HCT116 (cell line): Measurements from ENCODE around the gene RPL26. TPM values are rescaled to one million over a fixed set of nuclear protein-coding genes. Genes with fewer than 3 reads are reported as not detected.

ENCODE experiments used
- ATAC-seq: fragments of 200-7000 bp; cut with Tn5 transposase; 2 replicates; pipeline ENCODE4 v1.9.1; 2020; ENCODE audit warnings: mild to moderate bottlenecking, moderate library complexity
- BruUV-seq: library from RNA; stranded (reverse); fragments of 400-500 nt; replicated peaks from 2 replicates; lab custom pipeline; 2021; lab: Mats Ljungman, UMichigan
- CTCF ChIA-PET: fragments of 300-600 bp; sonication (Branson Sonifier 250); formaldehyde crosslinking; loops from one replicate; lab custom pipeline; 2021; ENCODE audit warnings: antibody characterized with exemption; lab: Charles Lee
- POLR2A ChIA-PET: fragments of 300-600, 350-600 bp; sonication (Branson Sonifier 250); formaldehyde crosslinking; loops from one replicate; lab custom pipeline; 2021; ENCODE audit warnings: antibody characterized with exemption; lab: Charles Lee
- RAD21 ChIA-PET, 2 experiments: fragments of 300-600 bp; sonication (Branson Sonifier 250); formaldehyde crosslinking; loops; one replicate each; lab custom pipeline; 2023; ENCODE audit warnings: low total read pairs in 2 of 2; ENCODE audit not compliant: uncharacterized antibody in 2 of 2, unreplicated experiment in 2 of 2, low non-redundant PET in 1 of 2; lab: Charles Lee
- DNase-seq: peaks from one replicate; pipeline ENCODE4 v3.0.0-alpha.2; 2010; ENCODE audit warnings: low read depth, low spot score
- H2AFZ ChIP-seq: fragments of 200-600 bp; shearing (Covaris generic), sonication (generic); 2 replicates; pipeline ENCODE4 v1.6.1; 2017; ENCODE audit warnings: low read depth, mixed run types, mixed read lengths, antibody characterized with exemption, low read length; ENCODE audit not compliant: poor library complexity, severe bottlenecking
- H3K27ac ChIP-seq: 2 replicates; pipeline ENCODE4 v1.5.1; 2012; ENCODE audit warnings: low read depth, low read length
- H3K27me3 ChIP-seq: fragments of 200-600 bp; sonication (generic); 2 replicates; pipeline ENCODE4 v1.6.1; 2016; ENCODE audit warnings: mixed run types, low read length, mixed read lengths; ENCODE audit not compliant: insufficient read depth
- H3K36me3 ChIP-seq, 2 experiments: fragments of 200-500 bp in 1 of 2; fragments of 200-600 bp in 1 of 2; sonication (Bioruptor generic) in 1 of 2; sonication (generic) in 1 of 2; 2 replicates each; pipeline versions ENCODE4 v1.5.1 to v1.6.1; 2014 to 2016; ENCODE audit warnings: low read length in 2 of 2, inconsistent platforms in 1 of 2, mixed read lengths in 1 of 2, mixed run types in 1 of 2; ENCODE audit not compliant: insufficient read depth in 2 of 2, control insufficient read depth in 1 of 2
- H3K4me1 ChIP-seq, 2 experiments: fragments of 200-600 bp in 1 of 2; sonication (generic) in 1 of 2; 2 replicates each; pipeline versions ENCODE4 v1.5.1 to v1.6.1; 2012 to 2017; ENCODE audit warnings: low read length in 2 of 2, inconsistent platforms in 1 of 2, mild to moderate bottlenecking in 1 of 2, mixed read lengths in 1 of 2, mixed run types in 1 of 2, moderate library complexity in 1 of 2; ENCODE audit not compliant: insufficient read depth in 2 of 2, control insufficient read depth in 1 of 2
- H3K4me2 ChIP-seq: fragments of 200-600 bp; sonication (generic); 2 replicates; pipeline ENCODE4 v1.6.1; 2017; ENCODE audit warnings: mixed run types, low read length, mixed read lengths
- H3K4me3 ChIP-seq, 2 experiments: fragments of 200-600 bp in 1 of 2; sonication (generic) in 1 of 2; replicated peaks in 1 of 2; 2 replicates each; pipeline ENCODE4 v1.5.1; 2011 to 2016; ENCODE audit warnings: low read length in 2 of 2, control low read depth in 1 of 2, low read depth in 1 of 2, mild to moderate bottlenecking in 1 of 2, mixed read lengths in 1 of 2, mixed run types in 1 of 2
- H3K79me2 ChIP-seq: fragments of 200-600 bp; sonication (generic); 2 replicates; pipeline ENCODE4 v1.6.1; 2017; ENCODE audit warnings: mild to moderate bottlenecking, mixed run types, low read length, moderate library complexity, mixed read lengths; ENCODE audit not compliant: insufficient read depth
- H3K9ac ChIP-seq: fragments of 200-600 bp; sonication (generic); 2 replicates; pipeline ENCODE4 v1.6.1; 2016; ENCODE audit warnings: low read length, mixed read lengths
- H3K9me2 ChIP-seq: fragments of 200-600 bp; sonication (generic), shearing (Covaris generic); 2 replicates; pipeline ENCODE4 v1.6.1; 2017; ENCODE audit warnings: mixed run types, mild to moderate bottlenecking, moderate library complexity; ENCODE audit not compliant: insufficient read depth
- H3K9me3 ChIP-seq, 2 experiments: fragments of 200-500 bp in 1 of 2; fragments of 200-600 bp in 1 of 2; sonication (Bioruptor generic) in 1 of 2; sonication (generic) in 1 of 2; 2 replicates each; pipeline ENCODE4 v1.6.1; 2014 to 2017; ENCODE audit warnings: low read length in 2 of 2, mixed read lengths in 2 of 2, inconsistent platforms in 1 of 2, low read depth in 1 of 2, mild to moderate bottlenecking in 1 of 2, mixed run types in 1 of 2, moderate library complexity in 1 of 2; ENCODE audit not compliant: control insufficient read depth in 1 of 2, insufficient read depth in 1 of 2
- H4K20me1 ChIP-seq: fragments of 200-600 bp; sonication (generic), shearing (Covaris generic); 2 replicates; pipeline ENCODE4 v1.6.1; 2017; ENCODE audit warnings: mixed run types, mild to moderate bottlenecking, moderate library complexity; ENCODE audit not compliant: insufficient read depth
- CBX3 ChIP-seq: IDR thresholded peaks from 2 replicates; pipeline ENCODE4 v1.6.1; 2012; ENCODE audit warnings: low read depth
- CEBPB ChIP-seq: IDR thresholded peaks from 2 replicates; pipeline ENCODE4 v1.6.1; 2012; ENCODE audit warnings: low read depth
- CTCF ChIP-seq, 3 experiments: fragments of 200-600 bp in 1 of 3; sonication (generic) in 1 of 3; IDR thresholded peaks in 2 of 3; conservative IDR thresholded peaks in 1 of 3; 2 replicates each; pipeline ENCODE4 v1.5.1; 2012 to 2017; ENCODE audit warnings: low read depth in 2 of 3, low read length in 2 of 3, antibody characterized with exemption in 1 of 3, borderline replicate concordance in 1 of 3, control low read depth in 1 of 3, mild to moderate bottlenecking in 1 of 3, mixed read lengths in 1 of 3, mixed run types in 1 of 3, moderate library complexity in 1 of 3; ENCODE audit not compliant: insufficient read depth in 1 of 3
- EZH2 ChIP-seq: fragments of 200-600 bp; sonication (generic); IDR thresholded peaks from 2 replicates; pipeline ENCODE4 v1.6.1; 2017; ENCODE audit warnings: antibody characterized with exemption, mixed run types
- EZH2phosphoT487 ChIP-seq: fragments of 200-600 bp; IDR thresholded peaks from 2 replicates; pipeline ENCODE4 v1.6.1; 2018; ENCODE audit warnings: antibody characterized with exemption, borderline replicate concordance
- FOSL1 ChIP-seq: IDR thresholded peaks from 2 replicates; pipeline ENCODE4 v1.6.1; 2012; ENCODE audit warnings: low read depth
- MAX ChIP-seq: IDR thresholded peaks from 2 replicates; pipeline ENCODE4 v1.6.1; 2012
- POLR2A ChIP-seq: IDR thresholded peaks from 2 replicates; pipeline ENCODE4 v1.7.0; 2011; ENCODE audit warnings: borderline replicate concordance; ENCODE audit not compliant: insufficient read depth, insufficient read length; ENCODE audit errors: extremely low read depth
- POLR2AphosphoS5 ChIP-seq: IDR thresholded peaks from 2 replicates; pipeline ENCODE4 v1.6.1; 2011; ENCODE audit warnings: mild to moderate bottlenecking, low read depth, low read length, moderate library complexity
- RAD21 ChIP-seq: IDR thresholded peaks from 2 replicates; pipeline ENCODE4 v1.6.1; 2012; ENCODE audit warnings: low read depth, mild to moderate bottlenecking
- REST ChIP-seq: IDR thresholded peaks from 2 replicates; pipeline ENCODE4 v1.6.1; 2012; ENCODE audit warnings: low read depth
- SIN3A ChIP-seq: IDR thresholded peaks from 2 replicates; pipeline ENCODE4 v1.6.1; 2012; ENCODE audit warnings: low read depth
- SRF ChIP-seq: IDR thresholded peaks from 2 replicates; pipeline ENCODE4 v1.6.1; 2012; ENCODE audit warnings: low read depth
- TCF7L2 ChIP-seq: IDR thresholded peaks from 2 replicates; pipeline ENCODE4 v1.7.0; 2011; ENCODE audit warnings: borderline replicate concordance, inconsistent platforms; ENCODE audit not compliant: insufficient read depth, insufficient read length; ENCODE audit errors: extremely low read depth
- YY1 ChIP-seq: IDR thresholded peaks from 2 replicates; pipeline ENCODE4 v1.6.1; 2011; ENCODE audit warnings: low read length, low read depth, moderate library complexity, mild to moderate bottlenecking; ENCODE audit not compliant: insufficient replicate concordance; ENCODE audit errors: extremely low read depth
- ZFX ChIP-seq: fragments of 450-650 bp; IDR thresholded peaks from 2 replicates; pipeline ENCODE4 v1.6.1; 2017
- ZNF274 ChIP-seq: fragments of 200-500 bp; sonication (Bioruptor generic); IDR thresholded peaks from 2 replicates; pipeline ENCODE4 v1.6.1; 2014; ENCODE audit warnings: mild to moderate bottlenecking, low read depth, low read length, inconsistent platforms
- intact Hi-C: fragments of 100-400 bp; cut with micrococcal nuclease; formaldehyde crosslinking; loops from 2 replicates; pipeline ENCODE4 v1.10.0; 2022
- total RNA-seq: library from RNA; stranded (reverse); gene quantifications from one replicate; pipeline ENCODE4 v1.2.1, GENCODE V29; 2021; ENCODE audit not compliant: unreplicated experiment

Gene RPL26
- total RNA-seq, 1 experiment from 2014 or later: 2,603 TPM

- H2AFZ ChIP-seq: no peak overlapping the region
- ChIA-PET CTCF (no interaction called here), POLR2A (interaction anchor here (1.9 kb wide), 1 partner anchor 12 kb away, joined by 4 read pairs; no protein-coding TSS in a partner anchor)
Observed at GRCh38 chr17:8406174-8406573, 23.2 kb upstream of the RPL26 start.

More at GRCh38 chr17:8406174-8406573, 23.2 kb upstream of the RPL26 start:
- no peak overlapping the region for H3K4me3 ChIP-seq
- intact Hi-C loops: no loop called here
- no peaks in the 10 kb centered on the region for H3K9me2 ChIP-seq
- no peak overlapping the region for H3K27ac ChIP-seq
- no peaks in the 10 kb centered on the region for H4K20me1 ChIP-seq
- ATAC-seq (no peak), DNase-seq (no peak)
- peaks cover 9 to 53% of the 10 kb centered on the region in 2 experiments for H3K4me1 ChIP-seq
- no peaks in the 10 kb centered on the region for H3K27me3 ChIP-seq
- no peaks in the 10 kb centered on the region for H3K36me3 ChIP-seq
- no peak overlapping the region for H3K9ac ChIP-seq
- no TSS peak for BruUV-seq
- TF ChIP-seq POLR2A: no peak
- TF ChIP-seq TCF7L2: no peak
- no peak for TF ChIP-seq CEBPB
- TF ChIP-seq EZH2: no peak
- no peak for TF ChIP-seq YY1
- TF ChIP-seq SRF: no peak
- no peak for TF ChIP-seq ZNF274
- TF ChIP-seq RAD21: no peak
- no peak for TF ChIP-seq POLR2AphosphoS5
- TF ChIP-seq FOSL1: no peak
- TF ChIP-seq REST: no peak
- no peak for TF ChIP-seq MAX
- no peak for TF ChIP-seq CBX3
- no peak for TF ChIP-seq SIN3A
- TF ChIP-seq ZFX: no peak
- TF ChIP-seq EZH2phosphoT487: no peak
- no peak for TF ChIP-seq CTCF (IDR thresholded peaks at IDR 0.05 in 2 of 3, conservative IDR thresholded peaks at IDR 0.05 in 1 of 3; ENCODE audit: borderline replicate concordance in 1 of 3, insufficient read depth in 1 of 3, low read depth in 2 of 3, low read length in 2 of 3)
- no peaks in the 10 kb centered on the region for H3K9me3 ChIP-seq
- no peaks in the 10 kb centered on the region for H3K79me2 ChIP-seq
- RAD21 ChIA-PET: no interaction called here
- H3K4me2 ChIP-seq: no peak overlapping the region
